ENCODE results near the gene EML2.

EML2 gene

DNA sequence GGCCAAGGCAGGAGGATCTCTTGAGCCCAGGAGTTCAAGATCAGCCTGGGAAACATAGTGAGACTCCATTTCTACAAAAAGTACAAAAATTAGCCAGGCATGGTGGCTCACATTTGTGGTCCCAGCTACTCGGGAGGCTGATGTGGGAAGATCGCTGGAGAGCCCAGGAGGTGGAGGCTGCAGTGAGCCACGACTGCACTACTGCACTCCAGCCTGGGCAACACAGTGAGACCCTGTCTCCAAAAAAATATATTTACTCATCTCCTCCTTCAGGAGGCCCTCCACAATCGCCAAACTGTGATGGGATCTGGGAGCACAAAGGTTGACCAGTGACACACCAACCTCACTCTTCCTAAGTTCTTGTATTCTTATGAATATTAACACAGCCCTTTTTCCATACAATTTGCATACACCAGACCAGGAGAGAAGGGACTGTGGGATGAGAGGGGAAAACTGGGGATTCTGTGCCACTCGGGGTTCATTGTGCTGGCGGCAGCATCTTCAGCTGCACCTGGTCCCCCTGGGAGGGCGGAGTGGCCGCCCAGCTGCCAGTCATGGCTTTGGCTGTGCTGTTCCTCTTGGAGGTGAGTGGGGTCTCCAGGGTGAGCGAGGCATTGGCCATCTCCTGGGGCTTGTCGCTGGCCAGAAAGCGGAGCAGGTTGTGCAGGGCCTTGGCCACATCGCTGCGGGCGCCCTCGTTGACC lies 48.7 kb downstream of the EML2 start:
- Mint-ChIP-seq H3K4me3 (no peak overlapping the region), H3K4me1 (peaks cover 7% of the 10 kb centered on the region), H3K27me3 (peaks cover 42% of the 10 kb centered on the region), H3K9me3 (no peaks in the 10 kb centered on the region), H3K27ac (no peak overlapping the region), H3K36me3 (no peaks in the 10 kb centered on the region)
- no peak for ATAC-seq

DNA sequence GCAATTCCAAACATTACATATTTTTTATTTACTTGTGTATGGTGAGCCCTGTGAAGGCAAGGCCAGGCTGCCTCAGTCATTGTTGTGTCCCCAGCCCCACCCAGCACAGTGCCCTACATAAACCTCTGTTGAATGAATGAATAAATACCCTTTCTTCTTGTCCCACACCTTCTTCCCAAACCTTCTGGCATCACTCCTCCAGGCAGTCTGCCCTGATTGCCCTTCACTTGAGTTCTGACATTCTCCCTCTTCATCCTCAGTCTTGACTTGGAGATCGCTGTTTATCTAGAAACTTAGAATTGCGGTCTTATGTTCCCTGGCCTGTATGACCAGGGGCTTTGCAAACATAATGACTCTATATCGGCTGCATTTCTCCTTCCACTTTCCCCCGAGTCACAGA lies 49.4 kb downstream of the EML2 start:
- no peak for ATAC-seq

DNA sequence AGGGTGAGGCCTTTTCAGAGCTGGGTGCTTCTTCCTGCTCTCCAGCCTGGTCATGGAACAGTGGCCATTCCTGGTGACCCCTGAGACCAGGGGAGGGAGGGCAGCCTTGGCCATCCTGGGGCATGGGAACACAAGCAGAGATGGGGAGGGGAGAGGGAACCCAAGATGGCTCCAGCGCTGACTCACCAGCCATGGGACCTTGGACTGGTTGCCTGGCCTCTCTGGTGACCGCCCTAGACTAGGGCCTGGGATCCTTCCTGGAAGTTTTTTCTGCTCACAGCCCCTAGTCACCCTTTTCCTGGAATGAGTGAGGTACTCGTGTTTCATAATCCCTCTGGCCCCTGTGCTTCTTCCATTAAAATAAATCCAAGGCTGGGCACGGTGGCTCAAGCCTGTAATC lies 51.3 kb downstream of the EML2 start:
- H3K4me1 Mint-ChIP-seq, result peaks cover 18% of the 10 kb centered on the region

More for the DNA sequence above, 49.4 kb downstream of the EML2 start:
- H3K4me3 Mint-ChIP-seq, result no peak overlapping the region
- H3K4me1 Mint-ChIP-seq, result peaks cover 12% of the 10 kb centered on the region
- no peak overlapping the region for H3K27ac Mint-ChIP-seq
- peaks cover 39% of the 10 kb centered on the region for H3K27me3 Mint-ChIP-seq
- H3K36me3 Mint-ChIP-seq, result no peaks in the 10 kb centered on the region
- H3K9me3 Mint-ChIP-seq, result no peaks in the 10 kb centered on the region

DNA sequence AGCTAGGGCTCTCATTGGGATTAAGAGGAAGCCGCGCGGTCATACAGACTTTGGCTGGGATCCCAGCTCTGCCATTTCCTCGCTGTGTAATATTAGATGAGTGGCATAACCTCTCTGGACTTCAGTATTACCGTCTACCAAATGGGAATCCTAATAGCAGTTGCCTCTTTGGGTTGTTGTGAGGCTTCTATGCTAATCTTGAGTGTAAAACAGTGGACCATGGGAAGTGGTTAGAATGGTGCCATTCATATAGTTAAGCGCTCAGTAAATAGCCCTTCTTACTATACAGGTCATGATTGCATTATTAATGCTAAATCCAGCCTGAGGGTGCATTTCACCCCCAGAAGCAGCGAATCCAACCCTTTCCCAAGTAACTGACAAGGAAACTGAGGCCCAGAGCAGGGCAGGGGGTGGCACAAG lies 54.0 kb downstream of the EML2 start:
- H3K9me3 Mint-ChIP-seq, result no peaks in the 10 kb centered on the region
- ATAC-seq, result no peak
- peaks cover 12% of the 10 kb centered on the region for H3K27me3 Mint-ChIP-seq
- peak overlapping the region; percentile 90 for H3K27ac Mint-ChIP-seq
- H3K4me1 Mint-ChIP-seq, result peaks cover 20% of the 10 kb centered on the region
- H3K36me3 Mint-ChIP-seq, result peaks cover 5% of the 10 kb centered on the region
- peak overlapping the region; percentile 77 for H3K4me3 Mint-ChIP-seq

More for the DNA sequence above, 51.3 kb downstream of the EML2 start:
- Mint-ChIP-seq H3K4me3 (no peak overlapping the region), H3K9me3 (no peaks in the 10 kb centered on the region), H3K27me3 (peaks cover 39% of the 10 kb centered on the region), H3K36me3 (no peaks in the 10 kb centered on the region), H3K27ac (no peak overlapping the region)
- no peak for ATAC-seq

DNA sequence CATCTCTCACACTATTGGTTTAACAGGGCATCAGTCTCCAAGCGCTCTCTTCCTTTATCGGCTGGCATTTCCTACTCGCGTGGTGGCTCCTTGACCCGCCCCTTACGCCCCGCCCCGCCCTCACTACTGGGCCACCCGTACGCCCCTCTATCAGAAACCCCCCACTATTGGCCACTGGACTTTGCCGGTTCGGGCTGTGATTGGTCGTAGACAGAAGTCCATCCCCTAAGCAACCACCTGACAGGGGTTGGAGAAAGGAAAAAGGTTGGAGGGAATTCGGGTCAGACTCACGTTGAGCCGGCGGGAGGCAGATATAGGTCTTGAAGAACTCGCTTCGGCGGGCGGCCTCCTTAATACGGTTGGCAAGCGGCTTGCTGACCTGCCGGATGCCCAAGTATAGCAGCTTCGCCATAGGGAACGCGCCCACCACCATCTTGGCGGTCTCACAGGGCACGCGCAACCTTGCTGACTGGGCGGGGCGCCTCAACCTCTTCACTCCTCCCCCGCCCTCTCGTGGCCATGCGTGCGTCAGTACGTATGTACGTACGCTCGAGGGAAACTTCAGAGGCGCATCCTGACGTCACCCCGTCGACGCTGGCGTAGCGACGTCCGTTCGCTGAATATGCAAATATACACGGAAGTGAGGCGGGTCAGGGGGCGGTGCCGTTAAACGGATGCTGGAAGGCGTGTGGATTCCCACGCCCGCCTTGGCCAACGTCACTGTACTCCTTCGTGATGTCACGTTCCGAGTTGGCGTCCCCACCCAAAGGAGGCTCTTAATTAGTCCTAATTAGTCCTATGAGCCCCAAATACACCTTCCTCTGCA lies 54.7 kb downstream of the EML2 start, which contains the start of gene OPA3:
OPA3 (minus strand) TSS at position 471 of the 826 bp plus-strand sequence; CDS start at position 433, 38 bp downstream.
- peaks cover 5% of the 10 kb centered on the region for H3K36me3 Mint-ChIP-seq
- H3K9me3 Mint-ChIP-seq, result no peaks in the 10 kb centered on the region
- H3K4me3 Mint-ChIP-seq, result peak within 1 kb of the TSS; percentile 77
- peak; percentile 97 for ATAC-seq
- peak within 1 kb of the TSS; percentile 90 for H3K27ac Mint-ChIP-seq
- H3K27me3 Mint-ChIP-seq, result peaks cover 6% of the 10 kb centered on the region
- peaks cover 20% of the 10 kb centered on the region for H3K4me1 Mint-ChIP-seq

DNA sequence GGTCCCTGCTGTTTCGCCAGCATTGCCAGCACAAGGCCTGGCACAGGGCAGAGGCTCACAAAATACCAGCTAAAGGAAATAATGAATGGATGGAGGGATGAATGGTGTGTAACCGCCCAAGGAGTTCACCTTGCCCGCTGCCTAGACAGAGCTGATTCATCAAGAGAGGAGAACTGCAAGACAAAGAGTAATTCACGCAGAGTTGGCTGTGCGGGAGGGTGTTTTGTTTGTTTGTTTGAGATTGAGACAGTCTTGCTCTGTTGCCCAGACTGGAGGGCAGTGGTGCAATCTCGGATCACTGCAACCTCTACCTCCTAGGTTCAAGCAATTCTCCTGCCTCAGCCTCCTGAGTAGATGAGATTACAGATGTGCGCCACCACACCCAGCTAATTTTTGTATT lies 57.6 kb downstream of the EML2 start:
- H3K4me1 Mint-ChIP-seq, result peaks cover 34% of the 10 kb centered on the region
- no peaks in the 10 kb centered on the region for H3K9me3 Mint-ChIP-seq
- no peaks in the 10 kb centered on the region for H3K27me3 Mint-ChIP-seq
- ATAC-seq, result no peak
- H3K4me3 Mint-ChIP-seq, result no peak overlapping the region
- peaks cover 8% of the 10 kb centered on the region for H3K36me3 Mint-ChIP-seq
- H3K27ac Mint-ChIP-seq, result no peak overlapping the region

DNA sequence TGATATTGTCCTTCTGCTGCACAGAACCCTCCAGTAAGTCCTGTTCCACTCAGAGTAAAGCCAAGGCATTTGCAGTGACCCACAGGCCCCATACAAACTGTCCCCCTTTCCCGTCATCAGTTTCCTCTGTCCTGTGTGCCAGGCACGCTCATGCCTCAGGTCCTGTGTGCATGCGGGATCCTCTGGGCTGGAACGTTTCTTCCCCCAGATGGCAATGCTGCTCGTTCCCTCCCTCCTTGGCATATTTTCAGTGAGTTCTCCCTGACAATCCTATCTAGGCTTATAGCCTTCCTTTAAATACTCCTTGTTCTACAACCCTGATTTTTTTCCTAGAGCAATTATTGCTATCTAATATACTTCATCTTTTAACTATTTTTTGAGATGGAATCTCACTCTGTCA lies 60.3 kb downstream of the EML2 start:
- no peaks in the 10 kb centered on the region for H3K27me3 Mint-ChIP-seq
- ATAC-seq, result no peak
- H3K4me1 Mint-ChIP-seq, result peaks cover 29% of the 10 kb centered on the region
- peaks cover 11% of the 10 kb centered on the region for H3K36me3 Mint-ChIP-seq
- H3K27ac Mint-ChIP-seq, result no peak overlapping the region
- no peak overlapping the region for H3K4me3 Mint-ChIP-seq
- no peaks in the 10 kb centered on the region for H3K9me3 Mint-ChIP-seq

DNA sequence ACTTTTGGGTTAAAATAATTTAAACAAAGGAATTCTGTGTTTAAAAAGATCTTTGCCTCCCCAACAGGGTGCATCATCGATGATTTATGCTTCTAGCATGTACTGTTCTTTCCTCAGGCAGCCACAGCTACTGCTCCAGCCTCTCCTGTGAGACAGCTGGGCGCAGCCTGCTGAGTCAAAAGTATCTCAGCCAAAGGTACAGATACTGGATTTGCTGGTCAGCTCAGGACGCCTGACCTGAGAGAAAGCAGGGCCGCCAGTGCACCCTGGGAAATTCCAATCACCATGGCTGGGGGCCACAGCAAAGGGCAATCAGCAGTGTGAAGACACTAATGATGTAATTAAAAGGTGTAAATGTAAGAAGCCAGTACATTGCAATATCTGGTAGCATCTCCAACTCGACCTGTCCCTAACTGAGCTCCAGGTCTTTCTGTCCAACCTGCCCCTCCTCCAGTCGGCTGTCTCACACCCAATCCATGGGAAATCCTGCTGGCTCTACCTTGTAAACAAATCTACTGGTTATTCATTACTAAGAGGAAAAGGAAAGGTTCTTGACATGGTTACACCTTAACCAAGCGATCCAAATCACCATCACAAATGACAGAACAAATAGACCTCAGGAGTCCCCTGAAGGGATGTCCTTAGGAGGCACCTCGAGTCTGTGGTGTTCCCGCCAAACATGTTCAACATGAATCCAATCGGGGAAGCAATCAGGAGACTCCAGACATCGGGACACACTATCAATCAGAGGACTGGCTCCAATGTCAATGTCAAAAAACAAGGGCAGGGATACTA lies 61.9 kb downstream of the EML2 start:
- Mint-ChIP-seq H3K4me1 (peaks cover 17% of the 10 kb centered on the region), H3K27ac (no peak overlapping the region), H3K4me3 (no peak overlapping the region), H3K9me3 (no peaks in the 10 kb centered on the region), H3K27me3 (no peaks in the 10 kb centered on the region), H3K36me3 (peaks cover 11% of the 10 kb centered on the region)
- ATAC-seq, result no peak

DNA sequence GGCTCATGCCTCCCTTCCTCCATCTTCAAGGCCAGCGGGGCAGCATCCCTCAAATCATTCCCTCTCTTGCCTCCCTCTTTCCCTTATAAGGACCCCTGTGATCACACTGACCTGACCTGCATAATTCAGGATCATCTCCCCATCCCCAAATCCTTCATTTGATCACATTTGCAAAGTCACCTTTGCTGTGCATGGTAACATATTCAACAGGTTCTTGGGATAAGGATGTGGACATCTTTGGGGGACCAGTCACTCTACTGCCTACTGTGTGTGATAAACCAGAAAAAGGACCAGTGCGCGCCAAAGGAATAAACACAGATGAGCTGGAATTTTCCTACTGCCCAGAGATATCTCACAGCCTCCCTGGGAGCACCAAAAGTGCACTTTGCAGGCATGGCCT lies 62.5 kb downstream of the EML2 start:
- no peak for ATAC-seq
- Mint-ChIP-seq H3K4me1 (peaks cover 14% of the 10 kb centered on the region), H3K9me3 (no peaks in the 10 kb centered on the region), H3K36me3 (peaks cover 10% of the 10 kb centered on the region), H3K27me3 (no peaks in the 10 kb centered on the region), H3K27ac (no peak overlapping the region), H3K4me3 (no peak overlapping the region)

DNA sequence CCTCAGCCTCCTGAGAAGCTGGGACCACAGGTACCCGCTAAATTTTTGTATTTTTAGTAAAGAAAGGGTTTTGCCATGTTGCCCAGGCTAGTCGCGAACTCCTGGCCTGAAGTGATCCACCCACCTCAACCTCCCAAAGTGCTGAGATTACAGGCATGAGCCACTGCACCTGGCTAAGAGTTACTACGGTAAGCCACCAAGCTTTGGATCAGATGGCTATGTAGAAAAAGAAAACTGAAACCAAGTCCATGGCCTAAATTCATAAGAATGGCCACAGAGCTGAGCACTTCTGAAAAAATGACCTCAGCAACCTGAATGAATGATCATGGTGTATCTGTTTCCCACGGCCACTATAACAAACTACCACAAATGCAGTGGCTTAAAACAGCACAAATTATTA lies 64.0 kb downstream of the EML2 start:
- peaks cover 5% of the 10 kb centered on the region for H3K36me3 Mint-ChIP-seq

DNA sequence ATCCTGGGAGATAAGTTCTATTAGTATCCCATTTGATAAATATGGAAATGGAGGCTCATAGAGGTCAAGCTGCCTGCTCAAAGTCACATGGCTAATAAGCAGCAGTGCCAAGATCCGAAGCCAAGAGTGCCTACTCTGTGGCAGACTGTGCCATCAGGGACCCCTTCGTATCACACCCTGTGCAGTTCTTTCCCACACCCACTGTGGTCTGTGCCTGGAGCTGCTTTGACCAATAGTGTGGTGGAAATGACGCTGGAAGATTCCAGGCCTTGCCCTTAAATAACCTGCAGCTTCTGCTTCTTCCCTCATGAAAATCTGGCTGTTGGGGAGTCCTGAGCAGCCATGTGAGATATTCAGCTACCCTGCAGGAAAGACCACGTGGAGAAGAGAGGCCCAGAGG lies 64.7 kb downstream of the EML2 start:
- Mint-ChIP-seq H3K36me3 (peaks cover 5% of the 10 kb centered on the region), H3K4me1 (peaks cover 24% of the 10 kb centered on the region), H3K4me3 (no peak overlapping the region), H3K9me3 (no peaks in the 10 kb centered on the region), H3K27ac (no peak overlapping the region), H3K27me3 (no peaks in the 10 kb centered on the region)
- ATAC-seq, result no peak

More for the DNA sequence above, 64.0 kb downstream of the EML2 start:
- no peaks in the 10 kb centered on the region for H3K9me3 Mint-ChIP-seq
- no peak for ATAC-seq
- no peaks in the 10 kb centered on the region for H3K27me3 Mint-ChIP-seq
- no peak overlapping the region for H3K27ac Mint-ChIP-seq
- peaks cover 17% of the 10 kb centered on the region for H3K4me1 Mint-ChIP-seq
- no peak overlapping the region for H3K4me3 Mint-ChIP-seq

DNA sequence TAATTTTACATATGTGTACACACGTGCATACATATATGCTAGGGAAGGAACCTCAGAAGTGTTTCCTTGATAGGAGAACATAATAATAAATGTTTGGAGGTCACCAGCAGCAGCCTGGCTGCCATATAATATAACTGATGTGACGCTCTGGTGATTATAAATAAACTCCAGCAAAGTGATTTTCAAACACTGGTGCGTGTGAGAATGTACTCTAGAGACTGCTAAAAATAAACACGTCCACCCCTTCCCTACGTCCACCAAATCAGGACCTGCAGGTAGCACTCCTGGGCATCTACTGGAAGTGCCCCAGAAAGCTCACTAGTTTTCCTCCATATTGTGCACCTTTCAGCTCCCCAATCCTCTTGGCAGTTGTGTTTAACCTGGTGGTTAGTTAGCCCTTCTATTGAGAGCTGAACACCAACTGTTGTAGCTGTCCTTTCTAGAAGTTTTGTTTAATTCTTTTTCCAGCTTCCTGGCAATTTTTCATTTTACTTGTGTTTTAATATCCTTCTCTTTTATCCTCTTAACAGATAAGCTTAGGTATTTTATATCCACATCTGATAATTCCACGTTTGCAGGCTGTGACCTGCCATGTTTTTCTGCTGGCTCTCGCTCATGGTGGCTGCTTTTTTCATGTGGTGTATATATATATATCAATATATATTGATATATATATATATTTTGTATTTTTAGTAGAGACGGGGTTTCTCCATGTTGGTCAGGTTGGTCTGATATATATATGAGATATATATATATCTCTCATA lies 67.6 kb downstream of the EML2 start:
- Mint-ChIP-seq H3K27ac (no peak overlapping the region), H3K4me3 (no peak overlapping the region), H3K36me3 (peaks cover 3% of the 10 kb centered on the region), H3K9me3 (no peaks in the 10 kb centered on the region), H3K4me1 (peaks cover 16% of the 10 kb centered on the region), H3K27me3 (no peaks in the 10 kb centered on the region)
- no peak for ATAC-seq

DNA sequence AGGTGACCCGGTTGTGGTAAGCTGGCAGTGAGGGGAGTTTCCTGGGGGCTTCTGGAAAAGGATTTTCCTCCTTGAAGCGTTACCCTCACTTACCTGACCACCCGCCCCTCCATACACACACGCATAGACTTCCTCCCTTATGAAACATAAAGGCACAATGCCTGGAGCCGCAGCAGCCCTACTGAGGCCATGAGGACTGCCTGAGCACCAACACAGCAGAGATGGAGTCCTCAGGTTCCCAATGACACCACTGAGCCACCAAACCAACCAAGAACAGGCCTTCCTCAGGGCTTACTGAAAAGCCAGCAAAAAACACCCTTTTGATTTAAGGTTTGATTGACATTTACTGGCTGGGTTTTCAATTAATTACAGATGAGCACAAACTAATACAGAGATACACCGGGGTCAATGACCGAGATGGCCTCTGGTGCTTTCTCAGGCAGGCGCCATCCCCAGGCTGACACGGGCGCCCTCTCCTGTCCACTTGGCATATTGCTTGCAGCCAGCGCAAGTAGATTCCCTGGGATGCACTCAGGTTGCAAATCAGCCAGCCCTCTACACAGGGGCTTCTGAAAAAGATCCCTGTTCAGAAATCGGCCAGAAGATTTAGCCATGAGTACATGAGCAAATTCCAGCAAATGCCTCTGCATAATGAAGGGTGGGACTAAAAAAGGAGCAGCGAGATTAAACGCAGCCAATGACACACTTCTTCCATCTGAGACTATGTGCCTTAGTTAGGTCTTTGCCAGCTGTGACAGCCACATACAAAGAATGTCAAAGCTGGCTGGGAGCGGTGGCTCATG lies 69.4 kb downstream of the EML2 start:
- peak overlapping the region; percentile 42 for H3K27ac Mint-ChIP-seq
- H3K27me3 Mint-ChIP-seq, result no peaks in the 10 kb centered on the region
- H3K9me3 Mint-ChIP-seq, result no peaks in the 10 kb centered on the region
- no peaks in the 10 kb centered on the region for H3K36me3 Mint-ChIP-seq
- no peak for ATAC-seq
- no peak overlapping the region for H3K4me3 Mint-ChIP-seq
- peaks cover 16% of the 10 kb centered on the region for H3K4me1 Mint-ChIP-seq

DNA sequence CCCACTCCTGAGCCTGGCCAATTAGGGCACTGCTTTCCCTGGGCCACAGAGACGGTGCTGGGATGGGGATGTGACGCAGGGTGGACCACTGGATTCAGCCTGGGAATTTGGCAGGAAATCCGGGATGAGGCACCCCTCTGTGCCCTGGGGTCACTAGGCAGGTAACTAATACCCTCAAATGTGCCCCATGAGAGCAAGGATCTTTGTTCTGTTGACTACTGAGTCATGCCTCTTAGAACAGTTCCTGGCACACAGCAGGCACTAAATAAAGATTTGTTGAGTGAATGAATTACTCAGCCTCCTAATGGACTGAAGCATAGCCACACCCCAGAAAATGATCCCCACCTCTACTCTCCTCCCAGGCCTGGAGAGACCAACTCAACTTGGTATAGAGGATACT lies 70.5 kb downstream of the EML2 start:
- no peak overlapping the region for H3K4me3 Mint-ChIP-seq

More for the DNA sequence above, 70.5 kb downstream of the EML2 start:
- ATAC-seq, result no peak
- Mint-ChIP-seq H3K36me3 (no peaks in the 10 kb centered on the region), H3K27me3 (no peaks in the 10 kb centered on the region), H3K27ac (peak overlapping the region; percentile 42), H3K4me1 (peaks cover 27% of the 10 kb centered on the region), H3K9me3 (no peaks in the 10 kb centered on the region)

All from stimulated activated memory B cell treated with anti-CD40 and anti-IgM and Interleukin-4, amounts not matched to agents 10 μg/mL and 1 μg/mL and 100 μg/mL, for 72 hours (primary cell).